Sigmoid colon (tissue), 7 donors: Measurements from ENCODE around the gene NDUFB6. TPM values are rescaled to one million over a fixed set of nuclear protein-coding genes. Genes with fewer than 3 reads are reported as not detected.

Experiments
- DNase-seq: peaks from one replicate; pipeline ENCODE4 v3.0.0-alpha.2; 2019
- H3K27ac ChIP-seq, 4 donors: fragments of 200-600 bp; sonication (generic); one replicate each; pipeline ENCODE4 v1.5.1; 2016 to 2019; ENCODE audit warnings: mild to moderate bottlenecking in 1 of 4
- H3K27me3 ChIP-seq, 3 donors: fragments of 200-600 bp; sonication (generic); one replicate each; pipeline ENCODE4 v1.5.1; 2019; ENCODE audit warnings: mild to moderate bottlenecking in 1 of 3
- H3K36me3 ChIP-seq, 4 donors: fragments of 200-600 bp; sonication (generic); one replicate each; pipeline ENCODE4 v1.5.1; 2016 to 2019
- H3K4me1 ChIP-seq, 4 donors: fragments of 200-600 bp; sonication (generic); one replicate each; pipeline ENCODE4 v1.5.1; 2017 to 2019
- H3K4me3 ChIP-seq, 4 donors: fragments of 200-600 bp; sonication (generic); one replicate each; pipeline ENCODE4 v1.5.1; 2017 to 2019; ENCODE audit warnings: mild to moderate bottlenecking in 2 of 4, moderate library complexity in 1 of 4
- H3K9me3 ChIP-seq, 4 donors: fragments of 200-600 bp in 3 of 4; sonication (generic) in 3 of 4; one replicate each; pipeline versions ENCODE4 v1.5.1 to v1.6.1; 2013 to 2019
- CTCF ChIP-seq, 4 experiments: fragments of 450-650 bp in 3 of 4; fragments of 200-600 bp in 1 of 4; IDR thresholded peaks; one replicate each; pipeline ENCODE4 v1.5.1; 2016 to 2019; ENCODE audit warnings: antibody characterized with exemption in 4 of 4, mild to moderate bottlenecking in 3 of 4, moderate library complexity in 2 of 4
- EP300 ChIP-seq, 4 donors: sonication (generic); formaldehyde crosslinking; IDR thresholded peaks; one replicate each; pipeline ENCODE4 v1.6.1; 2017; ENCODE audit warnings: antibody characterized with exemption in 4 of 4
- POLR2A ChIP-seq, 2 donors: fragments of 450-650 bp; IDR thresholded peaks; one replicate each; pipeline ENCODE4 v1.6.1; 2016; ENCODE audit warnings: antibody characterized with exemption in 2 of 2, mild to moderate bottlenecking in 2 of 2, moderate library complexity in 2 of 2
- POLR2AphosphoS5 ChIP-seq, 4 donors: sonication (generic); formaldehyde crosslinking; IDR thresholded peaks; one replicate each; pipeline ENCODE4 v1.6.1; 2017; ENCODE audit warnings: antibody characterized with exemption in 4 of 4
- WGBS, 2 donors: extraction: QIAGEN DNeasy Blood & Tissue Kit; methylation state at CpG; one replicate each; pipeline ENCODE4 v1.1.7; 2013; 5-methylcytosine and 5-hydroxymethylcytosine counted together
- intact Hi-C: fragments of 100-400 bp; cut with DNase I; formaldehyde crosslinking; loops from one replicate; pipeline ENCODE4 v1.15.1; 2023
- polyA plus RNA-seq, 3 donors: library from polyadenylated mRNA; stranded (reverse); fragments of 200-250 nt; gene quantifications; one replicate each; pipeline ENCODE4 v1.2.3, GENCODE V29; 2013
- total RNA-seq, 4 donors: library from RNA; depleted of rRNA; stranded (reverse); fragments of >200 nt; gene quantifications; one replicate each; pipeline ENCODE4 v1.1.0, GENCODE V29; 2016
- donor health status: healthy with polysubstance abuse.
- donor health status: Bipolar disorder and iron deficiency.
- donor health status: healthy.

NDUFB6 gene
- total and polyA plus RNA-seq, 7 donors, result 37.7 to 97.6 (median 66.1) TPM

DNA sequence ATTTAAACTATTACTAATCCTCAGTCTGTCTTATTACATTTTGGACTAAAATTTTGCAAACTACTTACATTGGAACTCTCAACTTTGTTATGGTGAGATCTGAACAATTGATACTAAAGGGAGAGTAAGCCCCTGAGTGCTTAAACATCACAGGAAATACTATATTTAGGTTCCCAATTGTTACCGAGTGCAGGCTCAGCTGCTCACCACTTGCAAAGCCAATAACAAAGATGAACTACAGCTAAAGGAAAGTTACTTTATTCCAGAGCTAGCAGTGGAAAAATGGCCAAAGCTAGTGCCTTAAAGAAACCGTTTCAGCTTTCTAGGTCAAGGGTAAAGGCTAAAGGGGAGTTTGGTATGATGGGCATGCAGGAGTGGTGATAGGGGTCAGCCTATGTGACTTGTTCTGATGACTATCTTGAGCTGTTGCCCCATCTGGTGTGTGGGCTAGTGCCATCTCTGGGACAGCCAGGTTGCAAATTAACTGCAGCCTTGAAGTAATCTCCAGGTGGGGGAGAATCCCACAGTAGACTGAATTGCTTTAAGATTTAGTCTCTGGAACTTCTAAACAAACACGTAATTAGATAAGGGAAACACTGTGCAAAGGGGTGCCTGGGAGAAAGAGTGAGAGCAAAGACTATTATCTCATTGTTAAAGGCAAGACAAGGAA is 7.8 kb upstream of the NDUFB6 start:
- H3K9me3 ChIP-seq, result no peaks in the 10 kb centered on the region
- H3K4me3 ChIP-seq, result no peak overlapping the region
- 9 to 22% methylated on average over 3 of the region's 3 CpGs for WGBS, 2 donors
- H3K36me3 ChIP-seq, result no peaks in the 10 kb centered on the region
- H3K4me1 ChIP-seq, result peaks cover 0 to 8% (median 0%) of the 10 kb centered on the region in 4 donors
- intact Hi-C loops, result no loop called here
- DNase-seq, result no peak
- TF ChIP-seq POLR2A (IDR thresholded peaks at IDR 0.05) (no peak), POLR2AphosphoS5 (IDR thresholded peaks at IDR 0.05) (no peak), CTCF (IDR thresholded peaks at IDR 0.05) (no peak), EP300 (IDR thresholded peaks at IDR 0.05) (no peak)
- no peak overlapping the region for H3K27ac ChIP-seq
- no peaks in the 10 kb centered on the region for H3K27me3 ChIP-seq

GRCh38 chr9:32579706-32580331 is 6.9 kb upstream of the NDUFB6 start:
- H3K27ac ChIP-seq, result no peak overlapping the region
- no peaks in the 10 kb centered on the region for H3K9me3 ChIP-seq
- no peaks in the 10 kb centered on the region for H3K27me3 ChIP-seq
- peaks cover 0 to 8% (median 0%) of the 10 kb centered on the region in 4 donors for H3K4me1 ChIP-seq
- DNase-seq, result peak; percentile 77
- peak overlapping the region in 1 of 4 donors; percentile 6 for H3K4me3 ChIP-seq
- intact Hi-C loops, result loop anchor here (1.0 to 10.0 kb wide), 2 partner anchors 202 to 585 kb away; partner anchors contain the start of gene B4GALT1
- H3K36me3 ChIP-seq, result no peaks in the 10 kb centered on the region
- 15 to 22% methylated on average over 4 of the region's 4 CpGs for WGBS, 2 donors
- TF ChIP-seq CTCF (IDR thresholded peaks at IDR 0.05) (peak; percentile 43 to 91 (median 78)), POLR2AphosphoS5 (IDR thresholded peaks at IDR 0.05) (no peak)

DNA sequence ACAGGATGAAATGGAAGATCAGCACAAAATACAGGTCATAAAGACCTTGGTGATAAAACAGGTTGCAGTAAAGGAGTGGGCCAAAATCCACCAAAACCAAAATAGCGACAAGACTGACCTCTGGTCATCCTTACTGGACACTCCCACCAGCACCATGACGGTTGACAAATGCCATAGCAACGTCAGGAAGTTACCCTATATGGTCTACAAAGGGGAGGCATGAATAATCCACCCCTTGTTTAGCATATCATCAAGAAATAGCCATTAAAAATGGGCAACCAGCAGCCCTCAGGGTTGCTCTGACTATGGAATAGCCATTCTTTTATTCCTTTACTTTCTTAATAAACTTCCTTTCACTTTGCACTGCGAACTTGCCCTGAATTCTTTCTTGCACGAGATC is 6.0 kb upstream of the NDUFB6 start:
- peaks cover 0 to 9% (median 0%) of the 10 kb centered on the region in 4 donors for H3K4me1 ChIP-seq
- H3K27me3 ChIP-seq, result no peaks in the 10 kb centered on the region
- peak overlapping the region in 1 of 4 donors; percentile 6 for H3K4me3 ChIP-seq
- 48 to 70% methylated on average over 5 of the region's 5 CpGs for WGBS, 2 donors
- no peaks in the 10 kb centered on the region for H3K9me3 ChIP-seq
- H3K36me3 ChIP-seq, result no peaks in the 10 kb centered on the region
- TF ChIP-seq POLR2AphosphoS5 (IDR thresholded peaks at IDR 0.05), result no peak
- TF ChIP-seq CTCF (IDR thresholded peaks at IDR 0.05), result no peak
- TF ChIP-seq EP300 (IDR thresholded peaks at IDR 0.05), result no peak
- no peak for TF ChIP-seq POLR2A (IDR thresholded peaks at IDR 0.05)
- no peak overlapping the region for H3K27ac ChIP-seq
- intact Hi-C loops, result loop anchor here (1.0 to 10.0 kb wide), 2 partner anchors 201 to 586 kb away; partner anchors contain the start of gene B4GALT1
- no peak for DNase-seq

DNA sequence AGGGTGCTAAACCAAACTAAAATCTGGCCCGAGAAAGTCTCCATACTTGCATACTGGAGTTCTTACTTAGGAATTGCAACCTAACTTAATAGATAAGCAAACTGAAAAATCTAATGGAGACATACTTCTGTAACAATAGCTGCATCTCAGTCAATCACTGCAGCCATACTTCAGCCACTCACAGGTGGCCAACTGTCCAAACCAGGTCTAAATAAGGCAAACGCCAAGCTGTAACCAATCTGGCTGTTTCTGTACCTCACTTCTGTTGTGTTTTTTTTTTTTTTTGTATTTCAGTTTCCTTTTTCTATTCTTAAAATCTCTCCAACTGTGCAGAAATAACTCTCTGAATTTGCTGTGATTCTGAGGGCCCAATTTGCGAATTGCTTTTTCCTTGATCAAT is 4.4 kb upstream of the NDUFB6 start:
- no peak overlapping the region for H3K4me3 ChIP-seq
- no peak overlapping the region for H3K27ac ChIP-seq
- intact Hi-C loops, result loop anchor here (10.0 kb wide), 1 partner anchor 587 kb away; the partner anchor contains the start of gene B4GALT1
- peaks cover 0 to 17% (median 6%) of the 10 kb centered on the region in 4 donors for H3K4me1 ChIP-seq
- no peaks in the 10 kb centered on the region for H3K36me3 ChIP-seq
- DNase-seq, result no peak
- H3K27me3 ChIP-seq, result no peaks in the 10 kb centered on the region
- WGBS, 2 donors, result 83 to 88% methylated on average over 3 of the region's 3 CpGs
- TF ChIP-seq CTCF (IDR thresholded peaks at IDR 0.05), result no peak
- no peak for TF ChIP-seq EP300 (IDR thresholded peaks at IDR 0.05)
- no peak for TF ChIP-seq POLR2A (IDR thresholded peaks at IDR 0.05)
- TF ChIP-seq POLR2AphosphoS5 (IDR thresholded peaks at IDR 0.05), result no peak
- H3K9me3 ChIP-seq, result no peaks in the 10 kb centered on the region
